Measurements from ENCODE around the gene SMYD3. TPM values are rescaled to one million over a fixed set of nuclear protein-coding genes. Genes with fewer than 3 reads are reported as not detected.

Gene SMYD3
- total RNA-seq, 1 experiment from 2014 or later: 69.6 TPM

- in situ Hi-C loops (cut with HindIII; ENCODE audit: low sequenced_read_pairs): no loop called here
- no peak for DNase-seq (ENCODE audit: low spot score)
Observed at GRCh38 chr1:246114369-246114768, 392.7 kb downstream of the SMYD3 start.

- in situ Hi-C loops (cut with HindIII; ENCODE audit: low sequenced_read_pairs): no loop called here
- DNase-seq (ENCODE audit: low spot score): no peak
Observed at GRCh38 chr1:246113555-246114095, 393.5 kb downstream of the SMYD3 start.

GRCh38 chr1:246111570-246111969 lies 395.5 kb downstream of the SMYD3 start:
- in situ Hi-C loops (cut with HindIII; ENCODE audit: low sequenced_read_pairs): no loop called here
- DNase-seq (ENCODE audit: low spot score): no peak

GRCh38 chr1:246110343-246111219 lies 396.5 kb downstream of the SMYD3 start:
- in situ Hi-C loops (cut with HindIII; ENCODE audit: low sequenced_read_pairs): no loop called here
- no peak for DNase-seq (ENCODE audit: low spot score)

- no peak for DNase-seq (ENCODE audit: low spot score)
- in situ Hi-C loops (cut with HindIII; ENCODE audit: low sequenced_read_pairs): no loop called here
Observed at GRCh38 chr1:246108278-246108925, 398.7 kb downstream of the SMYD3 start.

GRCh38 chr1:246107516-246108277 lies 399.4 kb downstream of the SMYD3 start:
- no peak for DNase-seq (ENCODE audit: low spot score)
- in situ Hi-C loops (cut with HindIII; ENCODE audit: low sequenced_read_pairs): no loop called here

GRCh38 chr1:246106342-246106763 lies 400.7 kb downstream of the SMYD3 start:
- no peak for DNase-seq (ENCODE audit: low spot score)
- in situ Hi-C loops (cut with HindIII; ENCODE audit: low sequenced_read_pairs): no loop called here

GRCh38 chr1:246104927-246105326 lies 402.2 kb downstream of the SMYD3 start:
- peak; percentile 23 for DNase-seq (ENCODE audit: low spot score)
- in situ Hi-C loops (cut with HindIII; ENCODE audit: low sequenced_read_pairs): no loop called here

- no peak for DNase-seq (ENCODE audit: low spot score)
- in situ Hi-C loops (cut with HindIII; ENCODE audit: low sequenced_read_pairs): no loop called here
Observed at GRCh38 chr1:246099570-246099969, 407.5 kb downstream of the SMYD3 start.

- in situ Hi-C loops (cut with HindIII; ENCODE audit: low sequenced_read_pairs): no loop called here
- DNase-seq (ENCODE audit: low spot score): no peak
Observed at GRCh38 chr1:246096356-246096755, 410.7 kb downstream of the SMYD3 start.

- no peak for DNase-seq (ENCODE audit: low spot score)
- in situ Hi-C loops (cut with HindIII; ENCODE audit: low sequenced_read_pairs): no loop called here
Observed at GRCh38 chr1:246095443-246095842, 411.6 kb downstream of the SMYD3 start.

- no peak for DNase-seq (ENCODE audit: low spot score)
- in situ Hi-C loops (cut with HindIII; ENCODE audit: low sequenced_read_pairs): no loop called here
Observed at GRCh38 chr1:246093230-246093629, 413.8 kb downstream of the SMYD3 start.

GRCh38 chr1:246092136-246092535 lies 414.9 kb downstream of the SMYD3 start:
- DNase-seq (ENCODE audit: low spot score): no peak
- in situ Hi-C loops (cut with HindIII; ENCODE audit: low sequenced_read_pairs): no loop called here

- in situ Hi-C loops (cut with HindIII; ENCODE audit: low sequenced_read_pairs): no loop called here
- no peak for DNase-seq (ENCODE audit: low spot score)
Observed at GRCh38 chr1:246091477-246091876, 415.6 kb downstream of the SMYD3 start.

- no peak for DNase-seq (ENCODE audit: low spot score)
- in situ Hi-C loops (cut with HindIII; ENCODE audit: low sequenced_read_pairs): no loop called here
Observed at GRCh38 chr1:246086191-246086590, 420.9 kb downstream of the SMYD3 start.

- DNase-seq (ENCODE audit: low spot score): no peak
- in situ Hi-C loops (cut with HindIII; ENCODE audit: low sequenced_read_pairs): no loop called here
Observed at GRCh38 chr1:246083416-246083815, 423.7 kb downstream of the SMYD3 start.

GRCh38 chr1:246081856-246082668 lies 425.0 kb downstream of the SMYD3 start:
- no peak for DNase-seq (ENCODE audit: low spot score)
- in situ Hi-C loops (cut with HindIII; ENCODE audit: low sequenced_read_pairs): no loop called here

- DNase-seq (ENCODE audit: low spot score): no peak
- in situ Hi-C loops (cut with HindIII; ENCODE audit: low sequenced_read_pairs): no loop called here
Observed at GRCh38 chr1:246081138-246081702, 425.9 kb downstream of the SMYD3 start.

GRCh38 chr1:246080031-246080430 lies 427.0 kb downstream of the SMYD3 start:
- in situ Hi-C loops (cut with HindIII; ENCODE audit: low sequenced_read_pairs): no loop called here

More at GRCh38 chr1:246080031-246080430, 427.0 kb downstream of the SMYD3 start:
- no peak for DNase-seq (ENCODE audit: low spot score)
